HTERT RPE-1 (cell line): Measurements from ENCODE around the gene PRKAG2.

Experiments used
- in situ Hi-C: fragments of 300-500 bp; cut with MboI; formaldehyde crosslinking; loops from 4 replicates; pipeline ENCODE4 v1.14.3; 2020; ENCODE audit warnings: low sequenced_read_pairs

The PRKAG2 gene

GRCh38 chr7:151821226-151821625 lies 55.7 kb downstream of the PRKAG2 start:
- in situ Hi-C loops: no loop called here

- in situ Hi-C loops: no loop called here
Measured at GRCh38 chr7:151820491-151821105, 56.3 kb downstream of the PRKAG2 start.

- in situ Hi-C loops: no loop called here
Measured at GRCh38 chr7:151819866-151820265, 57.0 kb downstream of the PRKAG2 start.

GRCh38 chr7:151818674-151819519 lies 58.0 kb downstream of the PRKAG2 start:
- in situ Hi-C loops: no loop called here

GRCh38 chr7:151817981-151818673 lies 58.8 kb downstream of the PRKAG2 start:
- in situ Hi-C loops: no loop called here

- in situ Hi-C loops: no loop called here
Measured at GRCh38 chr7:151817315-151817690, 59.6 kb downstream of the PRKAG2 start.

GRCh38 chr7:151816562-151817314 lies 60.2 kb downstream of the PRKAG2 start:
- in situ Hi-C loops: no loop called here

GRCh38 chr7:151815419-151815818 lies 61.5 kb downstream of the PRKAG2 start:
- in situ Hi-C loops: no loop called here

- in situ Hi-C loops: no loop called here
Measured at GRCh38 chr7:151814400-151815009, 62.4 kb downstream of the PRKAG2 start.

- in situ Hi-C loops: no loop called here
Measured at GRCh38 chr7:151813997-151814396, 62.9 kb downstream of the PRKAG2 start.

GRCh38 chr7:151813445-151813844 lies 63.5 kb downstream of the PRKAG2 start:
- in situ Hi-C loops: no loop called here

GRCh38 chr7:151812967-151813366 lies 63.9 kb downstream of the PRKAG2 start:
- in situ Hi-C loops: no loop called here

- in situ Hi-C loops: no loop called here
Measured at GRCh38 chr7:151810441-151811232, 66.3 kb downstream of the PRKAG2 start.

- in situ Hi-C loops: no loop called here
Measured at GRCh38 chr7:151809864-151810170, 67.1 kb downstream of the PRKAG2 start.

GRCh38 chr7:151809146-151809863 lies 67.6 kb downstream of the PRKAG2 start:
- in situ Hi-C loops: no loop called here

- in situ Hi-C loops: no loop called here
Measured at GRCh38 chr7:151808400-151809145, 68.3 kb downstream of the PRKAG2 start.

- in situ Hi-C loops: no loop called here
Measured at GRCh38 chr7:151807846-151808245, 69.1 kb downstream of the PRKAG2 start.

- in situ Hi-C loops: no loop called here
Measured at GRCh38 chr7:151806952-151807775, 69.8 kb downstream of the PRKAG2 start.
